Measurements from ENCODE around the gene EYS. TPM values are rescaled to one million over a fixed set of nuclear protein-coding genes. Genes with fewer than 3 reads are reported as not detected.

Gene EYS
- total RNA-seq, 1 experiment from 2014 or later, result not detected

DNA sequence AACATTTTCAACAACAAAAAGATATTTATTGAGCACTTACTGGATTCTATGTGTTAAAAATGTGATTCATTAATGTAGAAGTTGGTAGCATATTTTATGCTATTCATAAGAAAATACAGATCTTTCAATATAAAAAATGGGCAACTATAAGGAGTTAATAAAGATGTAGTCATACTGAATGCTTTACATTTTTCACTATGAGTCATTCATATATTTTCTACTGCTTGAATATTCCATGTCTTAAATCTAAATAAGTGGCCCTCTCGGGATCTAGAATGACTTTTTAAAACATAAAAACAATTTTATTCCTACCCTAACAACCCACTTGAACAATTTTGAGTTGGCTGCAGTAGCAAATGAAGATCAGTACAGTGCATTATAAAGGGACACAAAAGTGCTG is 1709.3 kb downstream of the EYS start:
- Histone ChIP-seq H3K56ac (ENCODE audit: insufficient read length, low read depth, low read length) (no peak overlapping the region), H3K14ac (ENCODE audit: insufficient read depth, low read length) (no peak overlapping the region), H3K23me2 (ENCODE audit: insufficient read length, low read depth, low read length, poor library complexity, severe bottlenecking) (no peaks in the 10 kb centered on the region), H2AFZ (ENCODE audit: low read length) (no peak overlapping the region), H3K79me2 (ENCODE audit: insufficient read depth, low read length) (no peaks in the 10 kb centered on the region), H3K23ac (ENCODE audit: insufficient read length, low read depth, low read length) (no peak overlapping the region), H2AK5ac (ENCODE audit: insufficient read length, low read length) (no peak overlapping the region), H3K9me3 (ENCODE audit: control insufficient read depth, low read depth, low read length) (no peaks in the 10 kb centered on the region), H4K20me1 (ENCODE audit: control insufficient read depth, insufficient read depth, insufficient read length) (no peaks in the 10 kb centered on the region), H2BK12ac (ENCODE audit: insufficient read length, low read depth, low read length) (no peak overlapping the region), H2BK20ac (ENCODE audit: low read depth, low read length, poor library complexity, severe bottlenecking) (no peak overlapping the region), H3K4me1 (ENCODE audit: insufficient read depth, low read length) (no peaks in the 10 kb centered on the region), H4K91ac (ENCODE audit: insufficient read length, low read depth, low read length) (no peak overlapping the region), H2BK15ac (ENCODE audit: low read depth, low read length) (no peak overlapping the region), H2BK5ac (ENCODE audit: insufficient read length, low read length) (no peak overlapping the region), H3K4ac (ENCODE audit: low read depth, low read length) (no peak overlapping the region), H4K8ac (replicated peaks; ENCODE audit: insufficient read length, low read depth, low read length) (no peak overlapping the region), H4K5ac (ENCODE audit: insufficient read length, low read depth, low read length) (no peak overlapping the region), H2BK120ac (ENCODE audit: low read depth, low read length, poor library complexity, severe bottlenecking) (no peak overlapping the region), H3K4me2 (ENCODE audit: insufficient read depth, insufficient read length, low read length) (no peak overlapping the region), H3K18ac (ENCODE audit: insufficient read length, low read depth, low read length) (no peak overlapping the region), H3K27ac (ENCODE audit: insufficient read length, low read depth, low read length) (no peak overlapping the region), H3K27me3 (ENCODE audit: insufficient read depth, low read length) (no peaks in the 10 kb centered on the region), H3T11ph (ENCODE audit: low read length) (no peak overlapping the region), H3K79me1 (ENCODE audit: insufficient read depth, low read depth, low read length, poor library complexity, severe bottlenecking) (no peaks in the 10 kb centered on the region), H3K9ac (ENCODE audit: extremely low read depth, insufficient read length, low read length) (no peak overlapping the region)
- H3K9me3 Mint-ChIP-seq, result no peaks in the 10 kb centered on the region; a peak in 1 of 5 replicates
- TF ChIP-seq, protein P1, sequence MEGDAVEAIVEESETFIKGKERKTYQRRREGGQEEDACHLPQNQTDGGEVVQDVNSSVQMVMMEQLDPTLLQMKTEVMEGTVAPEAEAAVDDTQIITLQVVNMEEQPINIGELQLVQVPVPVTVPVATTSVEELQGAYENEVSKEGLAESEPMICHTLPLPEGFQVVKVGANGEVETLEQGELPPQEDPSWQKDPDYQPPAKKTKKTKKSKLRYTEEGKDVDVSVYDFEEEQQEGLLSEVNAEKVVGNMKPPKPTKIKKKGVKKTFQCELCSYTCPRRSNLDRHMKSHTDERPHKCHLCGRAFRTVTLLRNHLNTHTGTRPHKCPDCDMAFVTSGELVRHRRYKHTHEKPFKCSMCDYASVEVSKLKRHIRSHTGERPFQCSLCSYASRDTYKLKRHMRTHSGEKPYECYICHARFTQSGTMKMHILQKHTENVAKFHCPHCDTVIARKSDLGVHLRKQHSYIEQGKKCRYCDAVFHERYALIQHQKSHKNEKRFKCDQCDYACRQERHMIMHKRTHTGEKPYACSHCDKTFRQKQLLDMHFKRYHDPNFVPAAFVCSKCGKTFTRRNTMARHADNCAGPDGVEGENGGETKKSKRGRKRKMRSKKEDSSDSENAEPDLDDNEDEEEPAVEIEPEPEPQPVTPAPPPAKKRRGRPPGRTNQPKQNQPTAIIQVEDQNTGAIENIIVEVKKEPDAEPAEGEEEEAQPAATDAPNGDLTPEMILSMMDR (conservative IDR thresholded peaks at IDR 0.05), result no peak
- H3K36me3 Mint-ChIP-seq (ENCODE audit: insufficient read depth in 1 of 3, low read depth in 3 of 3), result no peaks in the 10 kb centered on the region
- no peak for DNase-seq
- no peak overlapping the region for H3K4me3 Mint-ChIP-seq
- no peaks in the 10 kb centered on the region for H3K4me1 Mint-ChIP-seq
- H3K27me3 Mint-ChIP-seq (ENCODE audit: low read depth), result no peaks in the 10 kb centered on the region
- no peak overlapping the region for H3K27ac Mint-ChIP-seq
- WGBS (ENCODE audit: extremely low coverage, insufficient read length, low lambda C conversion rate), result no CpG with 5 or more reads among the region's 1 CpG
